GM12865 (cell line): ENCODE results near the gene DNAH11.
A peak's percentile ranks its signal among the peaks of the same experiment; 100 is the strongest.

Experiments
- DNase-seq: peaks from one replicate; pipeline ENCODE4 v3.0.0; 2010; ENCODE audit warnings: low read depth
- H3K4me3 ChIP-seq: 2 replicates; pipeline ENCODE4 v1.5.1; 2011; ENCODE audit warnings: mild to moderate bottlenecking, low read depth, low read length, control low read depth
- TF ChIP-seq, protein P1 (sequence below): IDR thresholded peaks from 2 replicates; pipeline ENCODE4 v1.5.1; 2011; ENCODE audit warnings: low read length, control low read depth, low read depth, inconsistent platforms; ENCODE audit not compliant: insufficient read depth; ENCODE audit errors: missing control alignments

DNAH11 gene

GRCh38 chr7:21884496-21884895 lies 341.7 kb downstream of the DNAH11 start:
- TF ChIP-seq, protein P1, sequence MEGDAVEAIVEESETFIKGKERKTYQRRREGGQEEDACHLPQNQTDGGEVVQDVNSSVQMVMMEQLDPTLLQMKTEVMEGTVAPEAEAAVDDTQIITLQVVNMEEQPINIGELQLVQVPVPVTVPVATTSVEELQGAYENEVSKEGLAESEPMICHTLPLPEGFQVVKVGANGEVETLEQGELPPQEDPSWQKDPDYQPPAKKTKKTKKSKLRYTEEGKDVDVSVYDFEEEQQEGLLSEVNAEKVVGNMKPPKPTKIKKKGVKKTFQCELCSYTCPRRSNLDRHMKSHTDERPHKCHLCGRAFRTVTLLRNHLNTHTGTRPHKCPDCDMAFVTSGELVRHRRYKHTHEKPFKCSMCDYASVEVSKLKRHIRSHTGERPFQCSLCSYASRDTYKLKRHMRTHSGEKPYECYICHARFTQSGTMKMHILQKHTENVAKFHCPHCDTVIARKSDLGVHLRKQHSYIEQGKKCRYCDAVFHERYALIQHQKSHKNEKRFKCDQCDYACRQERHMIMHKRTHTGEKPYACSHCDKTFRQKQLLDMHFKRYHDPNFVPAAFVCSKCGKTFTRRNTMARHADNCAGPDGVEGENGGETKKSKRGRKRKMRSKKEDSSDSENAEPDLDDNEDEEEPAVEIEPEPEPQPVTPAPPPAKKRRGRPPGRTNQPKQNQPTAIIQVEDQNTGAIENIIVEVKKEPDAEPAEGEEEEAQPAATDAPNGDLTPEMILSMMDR = no peak
- no peak for DNase-seq
- H3K4me3 ChIP-seq = no peak overlapping the region

DNA sequence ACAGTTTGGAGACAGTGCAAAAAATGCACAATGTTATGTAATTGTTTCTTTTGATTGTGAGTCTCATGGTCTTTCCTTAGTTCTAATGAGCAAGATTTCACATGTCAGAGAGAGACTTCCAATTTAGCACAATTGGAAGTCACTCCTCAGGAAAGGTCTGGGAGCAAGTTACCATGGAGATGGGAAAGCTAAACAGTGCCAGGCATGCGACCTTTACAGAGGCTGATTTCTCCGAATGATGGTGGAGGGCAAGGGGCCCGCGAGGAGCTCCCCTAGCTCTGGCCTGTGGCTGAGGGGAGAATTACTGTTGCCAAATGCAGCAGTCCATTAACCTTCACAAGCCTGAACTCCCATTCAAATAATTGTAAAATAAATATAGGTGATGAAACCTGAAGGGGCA lies 343.6 kb downstream of the DNAH11 start:
- no peak for DNase-seq
- H3K4me3 ChIP-seq = no peak overlapping the region
- TF ChIP-seq, protein P1 = no peak

- TF ChIP-seq, protein P1 = no peak
- no peak overlapping the region for H3K4me3 ChIP-seq
- no peak for DNase-seq
Observed at GRCh38 chr7:21887353-21887752, 344.5 kb downstream of the DNAH11 start.

GRCh38 chr7:21887779-21888178 lies 344.9 kb downstream of the DNAH11 start:
- TF ChIP-seq, protein P1 = no peak
- DNase-seq = no peak
- H3K4me3 ChIP-seq = no peak overlapping the region

- H3K4me3 ChIP-seq = no peak overlapping the region
- TF ChIP-seq, protein P1 = no peak
- DNase-seq = no peak
Observed at GRCh38 chr7:21891291-21891690, 348.5 kb downstream of the DNAH11 start.

DNA sequence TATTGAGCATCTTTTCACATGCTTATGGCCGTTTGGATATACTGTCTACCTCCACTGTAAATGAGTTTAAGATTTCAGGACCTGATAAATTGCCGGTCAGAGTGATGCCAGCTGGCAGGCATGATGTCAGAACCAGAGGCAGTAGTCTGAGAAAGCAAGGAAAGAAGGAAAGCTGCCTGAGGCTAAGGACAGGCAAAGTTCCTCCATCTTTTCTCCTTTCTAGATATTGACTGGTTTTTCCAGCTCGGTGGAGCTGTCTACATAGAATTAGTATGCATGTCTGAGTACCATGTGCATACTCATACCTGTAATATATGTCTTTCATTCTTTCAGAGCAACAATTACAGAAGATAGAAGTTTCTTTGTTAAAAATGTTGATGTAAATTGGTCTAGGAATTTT lies 350.6 kb downstream of the DNAH11 start:
- DNase-seq = no peak
- TF ChIP-seq, protein P1 = no peak
- H3K4me3 ChIP-seq = no peak overlapping the region

DNA sequence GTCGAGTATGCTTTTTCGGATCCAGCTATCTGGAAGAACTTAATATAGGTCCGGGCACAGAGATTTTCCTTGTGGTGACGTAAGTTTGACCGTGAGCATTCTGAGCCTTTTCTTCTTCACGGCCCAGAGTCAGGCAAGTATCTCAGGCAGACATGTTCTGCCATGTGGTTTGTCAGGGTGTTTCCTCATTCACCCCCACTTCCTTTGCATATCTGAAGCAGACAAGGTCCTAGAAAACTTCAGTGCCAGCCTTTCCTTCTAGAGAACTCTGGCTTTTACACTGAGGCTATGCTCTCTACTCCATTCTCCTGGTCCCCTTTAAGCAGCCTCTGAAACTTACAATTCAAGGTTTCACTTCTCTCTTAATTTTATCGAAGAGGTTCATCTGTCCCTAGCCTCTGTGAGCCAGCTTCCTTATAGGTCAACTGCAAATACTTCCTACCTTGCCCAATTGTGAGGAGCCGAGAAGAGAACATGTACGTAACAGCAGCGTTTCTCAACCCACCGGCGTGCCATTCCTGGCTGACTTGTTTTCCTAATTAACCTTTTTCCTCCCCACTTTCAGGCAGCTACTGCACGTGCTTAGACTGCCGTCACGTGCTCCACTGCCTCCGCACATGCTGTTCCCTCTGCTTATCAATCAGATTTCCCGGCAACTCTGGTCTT lies 355.6 kb downstream of the DNAH11 start:
- no peak overlapping the region for H3K4me3 ChIP-seq
- TF ChIP-seq, protein P1 = no peak
- peak; percentile 51 for DNase-seq
